Transverse colon (tissue), 4 donors: ENCODE data around the gene ETV6. TPM values are rescaled to one million over a fixed set of nuclear protein-coding genes. Genes with fewer than 3 reads are reported as not detected.

Experiments used
- DNase-seq: peaks from one replicate; pipeline ENCODE4 v3.0.0-alpha.2; 2019
- H3K27ac ChIP-seq, 4 donors: fragments of 200-600 bp; sonication (generic); 2 replicates each; pipeline ENCODE4 v1.5.1; 2016 to 2018; ENCODE audit warnings: inconsistent platforms in 4 of 4
- H3K27me3 ChIP-seq: fragments of 200-600 bp; sonication (generic); 2 replicates; pipeline ENCODE4 v1.5.1; 2017; ENCODE audit warnings: inconsistent platforms
- H3K36me3 ChIP-seq, 4 donors: fragments of 200-600 bp; sonication (generic); 2 replicates each; pipeline ENCODE4 v1.5.1; 2017 to 2019; ENCODE audit warnings: inconsistent platforms in 4 of 4
- H3K4me1 ChIP-seq, 4 donors: fragments of 200-600 bp; sonication (generic); 2 replicates each; pipeline ENCODE4 v1.5.1; 2017 to 2020; ENCODE audit warnings: inconsistent platforms in 4 of 4
- H3K4me3 ChIP-seq, 4 donors: fragments of 200-600 bp; sonication (generic); 1 replicate in 1 of 4; 2 replicates in 3 of 4; pipeline versions ENCODE4 v1.5.1 to v1.6.1; 2017 to 2019; ENCODE audit warnings: inconsistent platforms in 4 of 4
- H3K9me3 ChIP-seq, 2 donors: fragments of 200-600 bp; sonication (generic); 2 replicates each; pipeline ENCODE4 v1.5.1; 2017 to 2019; ENCODE audit warnings: inconsistent platforms in 2 of 2
- CTCF ChIP-seq, 5 experiments: fragments of 200-600 bp in 3 of 5; fragments of 450-650 bp in 2 of 5; sonication (generic) in 3 of 5; IDR thresholded peaks; 1 replicate in 2 of 5; 2 replicates in 3 of 5; pipeline ENCODE4 v1.5.1; 2016 to 2017; ENCODE audit warnings: antibody characterized with exemption in 5 of 5, inconsistent platforms in 3 of 5, mild to moderate bottlenecking in 2 of 5, moderate library complexity in 1 of 5
- EP300 ChIP-seq: sonication (generic); formaldehyde crosslinking; IDR thresholded peaks from one replicate; pipeline ENCODE4 v1.6.1; 2017; ENCODE audit warnings: antibody characterized with exemption, low read depth
- POLR2A ChIP-seq: fragments of 450-650 bp; IDR thresholded peaks from one replicate; pipeline ENCODE4 v1.6.1; 2016; ENCODE audit warnings: antibody characterized with exemption, mild to moderate bottlenecking, moderate library complexity
- POLR2AphosphoS5 ChIP-seq, 3 donors: sonication (generic); formaldehyde crosslinking; IDR thresholded peaks; one replicate each; pipeline ENCODE4 v1.6.1; 2016; ENCODE audit warnings: antibody characterized with exemption in 3 of 3
- WGBS, 2 donors: methylation state at CpG; one replicate each; pipeline ENCODE4 v1.1.5; 2018; ENCODE audit warnings: low coverage in 1 of 2; 5-methylcytosine and 5-hydroxymethylcytosine counted together
- in situ Hi-C, 4 donors: fragments of 200-750 bp; cut with MboI; loops; one replicate each; pipeline versions ENCODE4 v1.15.0 to v1.15.1; 2017; ENCODE audit warnings: low sequenced_read_pairs in 3 of 4, low pct_ligation_motif_present in 1 of 4, low pct_unique_long_range_greater_than_20kb in 1 of 4
- intact Hi-C: fragments of 100-400 bp; cut with DNase I; formaldehyde crosslinking; loops from one replicate; pipeline ENCODE4 v1.15.1; 2023; ENCODE audit warnings: low total_unique reads
- total RNA-seq, 4 donors: library from RNA; depleted of rRNA; stranded (reverse); fragments of >200 nt; gene quantifications; one replicate each; pipeline ENCODE4 v1.1.0, GENCODE V29; 2016

Gene ETV6
- total RNA-seq, 4 donors from 2014 or later: 19.9 to 47.9 (median 41.0) TPM

GRCh38 chr12:11715621-11716020 is 66.1 kb downstream of the ETV6 start:
- 84 to 87% methylated on average over 4 of the region's 4 CpGs for WGBS, 2 donors
- no peaks in the 10 kb centered on the region for H3K36me3 ChIP-seq
- DNase-seq: no peak
- H3K27me3 ChIP-seq: no peaks in the 10 kb centered on the region
- H3K4me3 ChIP-seq: no peak overlapping the region
- no peak overlapping the region for H3K27ac ChIP-seq
- in situ Hi-C loops (no loop called here), intact Hi-C loops (no loop called here)
- H3K9me3 ChIP-seq: no peaks in the 10 kb centered on the region
- TF ChIP-seq EP300: no peak
- no peak for TF ChIP-seq POLR2AphosphoS5 (IDR thresholded peaks at IDR 0.05)
- no peak for TF ChIP-seq CTCF (IDR thresholded peaks at IDR 0.05)
- no peak for TF ChIP-seq POLR2A
- peaks cover 32 to 68% (median 38%) of the 10 kb centered on the region in 4 donors for H3K4me1 ChIP-seq

- peak; percentile 38 for DNase-seq
- peaks cover 32 to 60% (median 38%) of the 10 kb centered on the region in 4 donors for H3K4me1 ChIP-seq
- intact Hi-C loops: no loop called here
Observed at GRCh38 chr12:11716794-11717518, 67.5 kb downstream of the ETV6 start.

GRCh38 chr12:11717519-11717961 is 68.1 kb downstream of the ETV6 start:
- H3K27me3 ChIP-seq: no peaks in the 10 kb centered on the region
- H3K27ac ChIP-seq: peak overlapping the region; percentile 51 to 62 (median 62)
- WGBS, 2 donors: 47 to 64% methylated on average over 5 to 8 of the region's 8 CpGs
- no peak overlapping the region for H3K4me3 ChIP-seq
- TF ChIP-seq EP300 (no peak), CTCF (IDR thresholded peaks at IDR 0.05) (no peak), POLR2AphosphoS5 (IDR thresholded peaks at IDR 0.05) (no peak), POLR2A (no peak)
- no peak for DNase-seq
- intact Hi-C loops (no loop called here), in situ Hi-C loops (no loop called here)
- no peaks in the 10 kb centered on the region for H3K9me3 ChIP-seq
- peaks cover 37 to 63% (median 43%) of the 10 kb centered on the region in 4 donors for H3K4me1 ChIP-seq
- no peaks in the 10 kb centered on the region for H3K36me3 ChIP-seq

More at GRCh38 chr12:11716794-11717518, 67.5 kb downstream of the ETV6 start:
- 35 to 52% methylated on average over 6 to 8 of the region's 8 CpGs for WGBS, 2 donors
- Histone ChIP-seq H3K27me3 (no peaks in the 10 kb centered on the region), H3K4me3 (no peak overlapping the region), H3K36me3 (no peaks in the 10 kb centered on the region), H3K27ac (peak overlapping the region; percentile 51 to 62 (median 62)), H3K9me3 (no peaks in the 10 kb centered on the region)
- in situ Hi-C loops: no loop called here
- no peak for TF ChIP-seq CTCF (IDR thresholded peaks at IDR 0.05)
- peak in 1 of 3 donors; percentile 10 for TF ChIP-seq POLR2AphosphoS5 (IDR thresholded peaks at IDR 0.05)

GRCh38 chr12:11718105-11718504 is 68.6 kb downstream of the ETV6 start:
- in situ Hi-C loops: no loop called here
- intact Hi-C loops: no loop called here
- H3K27ac ChIP-seq: peak overlapping the region; percentile 51 to 62 (median 62)
- H3K9me3 ChIP-seq: no peaks in the 10 kb centered on the region
- no peaks in the 10 kb centered on the region for H3K27me3 ChIP-seq
- no peak overlapping the region for H3K4me3 ChIP-seq
- H3K36me3 ChIP-seq: no peaks in the 10 kb centered on the region
- WGBS, 2 donors: 67 to 81% methylated on average over 2 to 3 of the region's 3 CpGs
- no peak for TF ChIP-seq CTCF (IDR thresholded peaks at IDR 0.05)
- no peak for TF ChIP-seq POLR2A
- TF ChIP-seq EP300: no peak
- TF ChIP-seq POLR2AphosphoS5 (IDR thresholded peaks at IDR 0.05): no peak
- peaks cover 40 to 67% (median 44%) of the 10 kb centered on the region in 4 donors for H3K4me1 ChIP-seq
- DNase-seq: peak; percentile 27
